GM12875 (cell line): ENCODE data around the gene LSR.

Source experiments
- H3K4me3 ChIP-seq: one replicate; pipeline ENCODE4 v1.5.1; 2011; ENCODE audit warnings: low read depth, low read length, control low read depth
- CTCF ChIP-seq: IDR thresholded peaks from 2 replicates; pipeline ENCODE4 v1.5.1; 2011; ENCODE audit warnings: low read depth, mild to moderate bottlenecking, control low read depth, inconsistent platforms, low read length, moderate library complexity, borderline replicate concordance; ENCODE audit not compliant: insufficient read depth

LSR gene

GRCh38 chr19:35292421-35293362, 43.9 kb downstream of the LSR start:
- H3K4me3 ChIP-seq, result no peak overlapping the region
- TF ChIP-seq CTCF, result no peak

- TF ChIP-seq CTCF, result no peak
- no peak overlapping the region for H3K4me3 ChIP-seq
Measured at GRCh38 chr19:35293363-35293739, 44.5 kb downstream of the LSR start.

GRCh38 chr19:35293808-35294207, 45.0 kb downstream of the LSR start:
- H3K4me3 ChIP-seq, result no peak overlapping the region
- no peak for TF ChIP-seq CTCF

- H3K4me3 ChIP-seq, result no peak overlapping the region
Measured at GRCh38 chr19:35294328-35294727, 45.5 kb downstream of the LSR start.

GRCh38 chr19:35294859-35295791, 46.3 kb downstream of the LSR start:
- H3K4me3 ChIP-seq, result no peak overlapping the region
- TF ChIP-seq CTCF, result no peak

More at GRCh38 chr19:35294328-35294727, 45.5 kb downstream of the LSR start:
- TF ChIP-seq CTCF, result no peak

- TF ChIP-seq CTCF, result no peak
- no peak overlapping the region for H3K4me3 ChIP-seq
Measured at GRCh38 chr19:35295792-35296462, 47.1 kb downstream of the LSR start.
